Adipose tissue (tissue), 3 donors: ENCODE measurements around the gene VEGFC. TPM values are rescaled to one million over a fixed set of nuclear protein-coding genes. Genes with fewer than 3 reads are reported as not detected.

Source experiments
- H3K27ac ChIP-seq: one replicate; pipeline ENCODE4 v1.5.1; 2013; ENCODE audit warnings: low read depth, low read length
- WGBS, 3 donors: extraction: QIAGEN DNeasy Blood & Tissue Kit; methylation state at CpG; one replicate each; pipeline ENCODE4 v1.1.7; 2013; 5-methylcytosine and 5-hydroxymethylcytosine counted together
- polyA plus RNA-seq, 3 donors: library from polyadenylated mRNA; stranded (reverse); fragments of 200-250 nt; gene quantifications; one replicate each; pipeline ENCODE4 v1.2.3, GENCODE V29; 2013
- donor health status: healthy with polysubstance abuse.
- donor health status: Bipolar disorder and iron deficiency.
- donor health status: healthy.

The VEGFC gene
- polyA plus RNA-seq, 3 donors = 1.3 to 16.7 (median 16.0) TPM

DNA sequence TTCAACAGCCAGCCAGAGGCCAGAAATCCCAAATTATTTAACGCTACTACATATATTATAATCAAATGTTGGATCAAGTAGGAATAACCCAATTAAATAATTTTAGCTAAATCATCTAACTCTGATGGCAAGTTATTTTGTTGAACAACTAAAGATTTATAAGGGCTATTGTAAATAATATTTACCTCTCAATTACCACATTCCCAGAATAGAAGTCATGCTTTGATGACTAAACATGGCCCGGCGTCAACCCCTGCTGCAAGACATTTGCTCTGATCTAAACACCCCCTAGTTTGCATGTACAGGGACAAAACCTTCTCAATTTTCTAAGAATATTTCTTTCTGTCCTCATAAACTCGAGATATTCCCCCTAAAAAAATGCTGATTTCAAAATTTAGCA, 14.2 kb downstream of the VEGFC start:
- WGBS, 3 donors = 70 to 85% (median 83%) methylated on average over 4 of the region's 4 CpGs
- H3K27ac ChIP-seq = no peak overlapping the region

GRCh38 chr4:176778063-176778462, 14.7 kb downstream of the VEGFC start:
- H3K27ac ChIP-seq = no peak overlapping the region
- 17 to 33% (median 20%) methylated on average over 2 of the region's 2 CpGs for WGBS, 3 donors

DNA sequence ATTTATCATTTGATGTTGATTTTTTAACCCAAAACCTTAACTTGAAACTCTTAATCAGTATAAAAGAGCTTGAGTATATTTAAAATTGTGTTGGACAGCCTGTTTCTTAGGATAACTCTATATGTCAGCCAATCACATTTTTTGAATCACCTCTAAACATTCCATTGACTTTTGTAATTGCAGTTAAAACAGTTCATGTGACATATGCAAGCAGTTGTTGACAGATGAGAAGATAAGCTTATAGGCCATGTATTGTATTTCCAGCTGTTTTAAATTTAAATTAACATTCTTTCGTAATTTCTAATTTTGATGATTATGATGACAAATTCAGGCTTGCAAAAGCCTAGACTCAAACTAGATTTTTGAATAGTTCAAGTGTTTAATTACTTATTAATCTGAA, 17.4 kb downstream of the VEGFC start:
- H3K27ac ChIP-seq = no peak overlapping the region
- 63 to 94% (median 91%) methylated on average over 1 of the region's 1 CpG for WGBS, 3 donors

DNA sequence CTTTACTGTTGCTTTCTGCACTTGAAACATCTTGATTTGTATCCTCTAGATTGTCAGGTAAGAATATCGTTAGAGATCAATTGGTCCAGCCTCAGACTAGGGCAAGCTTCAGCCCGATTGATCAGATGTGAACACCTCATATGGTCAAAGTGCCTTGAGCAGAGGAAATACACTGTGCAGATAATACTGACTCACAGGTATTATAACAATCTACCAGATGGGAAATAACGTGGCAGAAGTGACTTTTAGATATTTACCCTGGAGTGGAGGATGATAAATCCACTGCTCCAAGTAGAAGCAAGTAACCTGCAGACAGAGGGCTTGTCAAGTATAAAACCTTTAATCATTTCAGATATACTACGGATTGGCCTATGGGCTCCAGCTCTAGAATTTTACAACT, 17.9 kb downstream of the VEGFC start:
- 47 to 65% (median 56%) methylated on average over 4 of the region's 4 CpGs for WGBS, 3 donors
- H3K27ac ChIP-seq = no peak overlapping the region

- 55 to 67% (median 61%) methylated on average over 2 of the region's 2 CpGs for WGBS, 3 donors
- no peak overlapping the region for H3K27ac ChIP-seq
Observed at GRCh38 chr4:176769514-176769913, 23.2 kb downstream of the VEGFC start.

DNA sequence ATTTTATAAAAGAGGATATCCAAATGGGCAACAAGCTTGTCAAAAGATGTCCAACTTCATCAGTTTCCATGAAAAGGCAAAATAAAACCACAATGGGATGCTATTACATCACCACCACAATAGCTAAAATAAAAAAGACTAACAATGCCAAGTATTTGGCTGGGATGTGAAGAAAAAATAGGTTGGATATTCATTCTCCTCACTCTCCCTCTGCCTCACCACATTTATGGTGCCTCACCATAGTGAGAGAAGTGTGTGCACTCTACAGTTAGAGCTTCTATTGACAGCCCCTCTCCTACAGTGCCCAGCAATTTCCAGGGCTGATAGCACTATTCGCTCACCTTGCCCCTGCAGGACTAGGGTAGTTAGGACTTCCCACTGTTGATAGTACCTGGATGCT, 25.5 kb downstream of the VEGFC start:
- H3K27ac ChIP-seq = no peak overlapping the region
- 96 to 100% (median 97%) methylated on average over 1 of the region's 1 CpG for WGBS, 3 donors

- WGBS, 3 donors = 47 to 88% (median 81%) methylated on average over 3 of the region's 3 CpGs
- no peak overlapping the region for H3K27ac ChIP-seq
Observed at GRCh38 chr4:176762661-176763308, 29.9 kb downstream of the VEGFC start.

DNA sequence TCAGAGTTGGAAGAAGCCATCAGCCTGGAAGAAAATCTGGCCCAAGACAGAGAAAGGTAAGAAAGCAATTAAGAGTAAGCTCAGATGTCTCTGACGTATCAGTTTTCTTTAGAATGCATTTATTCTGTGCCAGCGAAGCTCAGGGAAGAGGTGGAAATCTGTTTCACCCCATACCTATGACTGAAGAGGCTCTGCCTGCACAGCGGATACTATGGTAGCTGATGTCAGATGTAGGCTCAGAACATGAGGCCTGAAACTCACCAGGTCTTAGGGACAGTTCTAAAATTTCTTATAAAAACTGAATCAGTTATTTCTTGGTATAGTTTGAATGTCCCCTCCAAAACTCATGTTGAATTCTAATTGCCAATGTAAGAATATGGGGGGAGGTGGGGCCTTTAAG, 30.9 kb downstream of the VEGFC start:
- 79 to 94% (median 93%) methylated on average over 3 of the region's 3 CpGs for WGBS, 3 donors
- no peak overlapping the region for H3K27ac ChIP-seq

DNA sequence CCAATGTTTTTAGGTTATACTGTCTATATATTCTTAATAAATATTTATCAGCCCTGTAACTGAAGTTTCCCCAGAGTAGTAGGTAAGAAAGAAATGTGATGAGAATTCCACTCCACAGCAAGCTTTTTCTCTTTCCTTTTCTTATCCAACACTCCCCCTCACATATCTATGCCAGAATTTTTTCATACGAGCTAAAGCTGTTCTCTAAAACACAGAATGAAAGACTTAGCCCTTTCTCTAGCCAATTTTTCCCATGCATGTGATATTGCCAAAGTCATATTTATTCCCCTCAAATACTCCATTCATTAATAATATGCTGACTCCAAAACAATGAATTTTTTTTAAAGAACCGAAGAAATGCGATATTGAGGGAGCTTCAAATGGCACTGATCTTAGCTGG, 32.3 kb downstream of the VEGFC start:
- H3K27ac ChIP-seq = no peak overlapping the region
- 55 to 67% (median 56%) methylated on average over 3 of the region's 3 CpGs for WGBS, 3 donors

DNA sequence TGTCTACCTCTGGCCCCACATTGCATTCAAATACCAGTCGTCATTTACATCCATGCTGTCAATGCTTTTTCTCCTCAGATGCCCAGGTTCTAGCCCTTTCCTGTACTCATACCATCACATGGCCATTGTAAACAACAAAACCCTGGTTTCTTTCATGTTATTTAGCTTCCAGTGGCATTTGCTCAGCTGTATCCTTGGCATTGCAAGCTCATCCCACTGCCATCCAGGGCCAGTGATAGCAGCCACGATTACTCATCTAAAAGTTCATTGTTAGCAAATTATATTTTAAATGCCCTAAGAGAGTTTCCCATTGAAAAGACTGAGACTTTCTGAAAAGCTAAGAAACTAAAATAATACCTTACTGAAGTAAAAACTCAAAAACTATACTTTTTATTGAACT, 34.0 kb downstream of the VEGFC start:
- WGBS, 3 donors = 58 to 84% (median 79%) methylated on average over 2 of the region's 2 CpGs
- no peak overlapping the region for H3K27ac ChIP-seq

- 59 to 92% (median 88%) methylated on average over 4 of the region's 4 CpGs for WGBS, 3 donors
- H3K27ac ChIP-seq = no peak overlapping the region
Observed at GRCh38 chr4:176758323-176758722, 34.4 kb downstream of the VEGFC start.

- H3K27ac ChIP-seq = no peak overlapping the region
- WGBS, 3 donors = 59 to 78% (median 70%) methylated on average over 2 of the region's 2 CpGs
Observed at GRCh38 chr4:176755613-176756012, 37.1 kb downstream of the VEGFC start.

DNA sequence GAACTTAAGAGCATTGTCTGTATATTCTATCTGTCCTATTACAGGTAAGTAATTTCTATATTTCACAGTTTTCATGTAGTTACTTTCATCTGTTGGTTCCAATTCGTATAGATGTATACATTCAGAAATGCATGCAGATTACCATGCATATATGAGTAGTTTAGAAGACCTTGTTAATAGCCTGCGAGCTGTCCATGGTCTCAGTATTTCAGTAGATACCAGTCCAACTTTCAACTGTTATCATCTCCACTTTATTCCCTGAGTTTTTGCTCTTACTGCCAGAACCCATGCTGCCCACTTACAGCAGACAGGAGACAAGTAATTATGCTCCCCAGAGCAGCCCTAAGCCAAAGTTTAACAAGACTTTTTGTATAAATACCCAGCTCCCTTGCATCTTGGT, 37.7 kb downstream of the VEGFC start:
- 59 to 81% (median 80%) methylated on average over 2 of the region's 2 CpGs for WGBS, 3 donors
- H3K27ac ChIP-seq = no peak overlapping the region

GRCh38 chr4:176753049-176753448, 39.7 kb downstream of the VEGFC start:
- H3K27ac ChIP-seq = no peak overlapping the region
- 56 to 72% (median 68%) methylated on average over 3 of the region's 3 CpGs for WGBS, 3 donors

DNA sequence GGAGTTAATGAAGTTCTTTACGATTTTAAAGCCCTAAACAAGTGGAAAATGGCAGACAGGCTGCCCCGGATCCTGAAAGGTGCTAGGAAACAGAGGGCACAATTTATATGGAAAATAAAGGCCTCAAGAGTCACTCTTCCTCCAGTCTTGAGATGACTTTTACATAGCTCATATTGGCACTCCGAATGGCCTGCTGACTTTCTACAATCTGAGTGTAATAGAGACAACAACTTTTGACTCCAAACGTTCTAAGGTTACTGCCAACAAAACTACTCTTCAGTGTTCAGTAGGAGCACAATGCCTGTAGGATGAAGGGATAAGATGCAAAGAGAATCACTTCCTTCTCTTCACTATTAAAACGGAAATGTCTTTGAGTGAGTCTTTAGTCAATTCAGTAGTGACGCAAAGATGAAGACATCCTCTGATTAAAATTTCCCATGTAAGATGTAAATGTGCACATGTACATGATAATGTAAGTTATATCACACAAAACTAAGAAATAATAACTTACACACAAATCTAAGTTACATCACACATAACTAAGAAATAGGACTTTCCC, 40.5 kb downstream of the VEGFC start:
- 66 to 82% (median 82%) methylated on average over 6 of the region's 6 CpGs for WGBS, 3 donors

DNA sequence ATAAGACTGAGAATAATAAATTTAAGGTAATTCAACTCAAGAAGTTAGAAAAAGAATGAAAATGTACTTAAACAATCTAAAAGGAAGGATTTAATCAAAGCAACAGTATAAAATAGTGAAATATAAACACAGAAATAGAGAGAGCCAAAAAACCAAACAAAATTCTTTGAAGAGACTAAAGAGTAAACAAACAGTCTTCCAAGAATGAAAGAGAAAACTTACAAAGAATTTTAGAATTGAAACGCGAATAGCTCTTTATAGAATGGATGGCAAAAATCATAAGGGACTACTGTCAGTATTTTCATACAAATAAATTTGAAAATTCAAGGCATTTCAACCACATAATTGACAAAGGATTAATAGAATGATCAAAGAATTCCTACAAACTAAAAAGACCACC, 41.7 kb downstream of the VEGFC start:
- WGBS, 3 donors = 58 to 63% (median 58%) methylated on average over 2 of the region's 2 CpGs
- H3K27ac ChIP-seq = no peak overlapping the region

More for the DNA sequence above, 40.5 kb downstream of the VEGFC start:
- no peak overlapping the region for H3K27ac ChIP-seq

GRCh38 chr4:176746846-176747245, 45.9 kb downstream of the VEGFC start:
- no peak overlapping the region for H3K27ac ChIP-seq
- WGBS, 3 donors = 87 to 95% (median 95%) methylated on average over 3 of the region's 3 CpGs

DNA sequence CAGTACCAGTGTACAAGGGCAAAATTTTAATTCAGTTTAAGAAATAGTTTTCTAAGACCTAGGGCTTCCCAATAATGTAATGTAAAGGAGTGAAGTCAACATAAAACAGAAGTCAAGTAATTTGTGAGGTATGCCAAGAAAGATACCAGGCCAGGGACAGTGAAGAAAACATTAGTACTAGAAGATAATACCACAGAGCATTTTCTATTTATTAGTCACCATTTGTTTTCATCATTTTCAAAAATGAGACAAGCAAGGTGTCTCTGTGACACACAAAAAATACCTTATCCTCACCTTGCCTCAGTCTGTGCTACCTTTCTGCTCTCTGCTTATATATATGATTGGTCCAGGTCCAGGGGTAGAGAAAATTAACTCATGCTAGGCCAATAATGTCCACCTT, 46.8 kb downstream of the VEGFC start:
- no peak overlapping the region for H3K27ac ChIP-seq

- H3K27ac ChIP-seq = no peak overlapping the region
- 85 to 95% (median 95%) methylated on average over 2 of the region's 2 CpGs for WGBS, 3 donors
Observed at GRCh38 chr4:176744091-176744490, 48.6 kb downstream of the VEGFC start.

- H3K27ac ChIP-seq = no peak overlapping the region
- WGBS, 3 donors = 78 to 83% (median 82%) methylated on average over 6 of the region's 6 CpGs
Observed at GRCh38 chr4:176742211-176742610, 50.5 kb downstream of the VEGFC start.
